Measurements from ENCODE around the gene NHS.

The NHS gene

DNA sequence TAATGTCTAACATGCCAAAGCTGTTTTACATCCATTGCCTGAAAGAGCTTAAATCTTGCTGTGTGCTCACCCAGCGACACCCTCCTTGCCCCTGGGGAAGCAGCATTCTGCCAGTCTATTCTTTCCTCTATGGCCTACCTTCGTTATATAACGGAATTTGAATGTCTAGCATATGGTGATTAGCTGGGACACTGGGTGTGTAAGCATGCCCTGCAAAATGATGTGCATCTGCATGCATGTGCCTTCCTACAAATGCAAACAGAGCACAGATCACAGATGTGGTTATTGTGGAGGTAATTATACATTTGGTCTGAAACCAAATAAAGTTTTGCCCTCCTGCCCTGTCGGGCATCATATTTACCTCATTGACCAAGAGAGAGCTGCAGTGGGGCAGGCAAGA lies 90.8 kb downstream of the NHS start:
- Histone ChIP-seq H4K20me1 (ENCODE audit: insufficient read depth, low read length) (no peaks in the 10 kb centered on the region), H3K9me2 (ENCODE audit: low read depth, low read length) (no peaks in the 10 kb centered on the region), H3K4me2 (ENCODE audit: low read length) (no peak overlapping the region), H3K79me2 (ENCODE audit: insufficient read depth, low read length) (no peaks in the 10 kb centered on the region), H3K27me3 (ENCODE audit: insufficient read depth, low read length) (no peaks in the 10 kb centered on the region), H3K27ac (ENCODE audit: low read depth, low read length, poor library complexity, severe bottlenecking) (no peak overlapping the region), H2AFZ (ENCODE audit: low read length) (no peak overlapping the region), H3F3A (ENCODE audit: insufficient read depth, low read length) (no peaks in the 10 kb centered on the region), H3K9ac (ENCODE audit: low read length) (no peak overlapping the region), H3K9me3 (ENCODE audit: low read length) (no peaks in the 10 kb centered on the region), H3K4me3 (ENCODE audit: low read depth, low read length, poor library complexity, severe bottlenecking) (no peak overlapping the region), H3K36me3 (ENCODE audit: insufficient read depth, low read length) (no peaks in the 10 kb centered on the region), H3K4me1 (ENCODE audit: insufficient read depth, low read length, severe bottlenecking) (no peaks in the 10 kb centered on the region)
- TF ChIP-seq CTCF (IDR thresholded peaks at IDR 0.05; ENCODE audit: low read length) (no peak), EZH2 (IDR thresholded peaks at IDR 0.05; ENCODE audit: borderline replicate concordance, low read length) (no peak)

GRCh38 chrX:17470136-17470535 lies 95.1 kb downstream of the NHS start:
- no peaks in the 10 kb centered on the region for H3K9me3 ChIP-seq (ENCODE audit: low read length)
- no peak overlapping the region for H3K4me2 ChIP-seq (ENCODE audit: low read length)
- no peaks in the 10 kb centered on the region for H3K79me2 ChIP-seq (ENCODE audit: insufficient read depth, low read length)
- H3K4me1 ChIP-seq (ENCODE audit: insufficient read depth, low read length, severe bottlenecking) = no peaks in the 10 kb centered on the region
- no peaks in the 10 kb centered on the region for H4K20me1 ChIP-seq (ENCODE audit: insufficient read depth, low read length)
- H3K9me2 ChIP-seq (ENCODE audit: low read depth, low read length) = no peaks in the 10 kb centered on the region
- no peak overlapping the region for H3K9ac ChIP-seq (ENCODE audit: low read length)
- H3K27me3 ChIP-seq (ENCODE audit: insufficient read depth, low read length) = no peaks in the 10 kb centered on the region
- TF ChIP-seq CTCF (IDR thresholded peaks at IDR 0.05; ENCODE audit: low read length) (no peak), EZH2 (IDR thresholded peaks at IDR 0.05; ENCODE audit: borderline replicate concordance, low read length) (no peak)
- no peak overlapping the region for H3K4me3 ChIP-seq (ENCODE audit: low read depth, low read length, poor library complexity, severe bottlenecking)
- H3F3A ChIP-seq (ENCODE audit: insufficient read depth, low read length) = no peaks in the 10 kb centered on the region
- no peak overlapping the region for H2AFZ ChIP-seq (ENCODE audit: low read length)
- no peaks in the 10 kb centered on the region for H3K36me3 ChIP-seq (ENCODE audit: insufficient read depth, low read length)
- H3K27ac ChIP-seq (ENCODE audit: low read depth, low read length, poor library complexity, severe bottlenecking) = no peak overlapping the region

DNA sequence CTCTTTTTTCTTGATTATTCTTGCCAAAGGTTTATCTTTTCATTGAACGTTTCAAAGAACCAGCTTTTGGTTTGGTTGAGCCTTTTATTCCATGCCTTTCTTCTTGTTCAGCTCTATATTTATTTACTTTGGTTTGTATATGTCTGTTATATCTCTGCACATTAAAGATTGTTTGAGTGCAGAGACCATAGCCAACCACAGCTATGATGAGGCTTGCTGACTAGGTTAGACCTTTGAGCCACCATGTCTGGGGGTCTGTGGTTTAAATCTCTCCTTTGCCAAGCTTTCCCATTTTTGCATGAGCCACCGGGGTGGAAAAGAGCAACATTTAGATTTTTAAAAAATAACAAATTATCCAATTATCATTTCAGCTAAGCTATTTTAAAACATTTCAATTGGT lies 96.1 kb downstream of the NHS start:
- TF ChIP-seq EZH2 (IDR thresholded peaks at IDR 0.05; ENCODE audit: borderline replicate concordance, low read length) = no peak
- TF ChIP-seq CTCF (IDR thresholded peaks at IDR 0.05; ENCODE audit: low read length) = no peak
- Histone ChIP-seq H3K9me2 (ENCODE audit: low read depth, low read length) (no peaks in the 10 kb centered on the region), H2AFZ (ENCODE audit: low read length) (no peak overlapping the region), H3K36me3 (ENCODE audit: insufficient read depth, low read length) (no peaks in the 10 kb centered on the region), H3K27ac (ENCODE audit: low read depth, low read length, poor library complexity, severe bottlenecking) (no peak overlapping the region), H3K4me2 (ENCODE audit: low read length) (no peak overlapping the region), H4K20me1 (ENCODE audit: insufficient read depth, low read length) (no peaks in the 10 kb centered on the region), H3K9me3 (ENCODE audit: low read length) (no peaks in the 10 kb centered on the region), H3K4me3 (ENCODE audit: low read depth, low read length, poor library complexity, severe bottlenecking) (no peak overlapping the region), H3K79me2 (ENCODE audit: insufficient read depth, low read length) (no peaks in the 10 kb centered on the region), H3K9ac (ENCODE audit: low read length) (no peak overlapping the region), H3F3A (ENCODE audit: insufficient read depth, low read length) (no peaks in the 10 kb centered on the region), H3K27me3 (ENCODE audit: insufficient read depth, low read length) (no peaks in the 10 kb centered on the region), H3K4me1 (ENCODE audit: insufficient read depth, low read length, severe bottlenecking) (no peaks in the 10 kb centered on the region)

Data from OCI-LY1 (cell line).